DND-41 (cell line): ENCODE results near the gene NLRC3.

ENCODE experiments used
- ATAC-seq: fragments of 200-7000 bp; cut with Tn5 transposase; 3 replicates; pipeline ENCODE4 v1.9.1; 2021; ENCODE audit warnings: low read depth; ENCODE audit not compliant: insufficient read depth
- DNase-seq: peaks from one replicate; pipeline ENCODE4 v3.0.0-alpha.2; 2020
- H2AFZ ChIP-seq: 2 replicates; pipeline ENCODE4 v1.6.0; 2012; ENCODE audit warnings: low read depth, low read length
- H3K27ac ChIP-seq: 2 replicates; pipeline ENCODE4 v1.5.1; 2012; ENCODE audit warnings: low read length, inconsistent platforms
- H3K27me3 ChIP-seq: fragments of 200-600 bp; sonication (generic); 2 replicates; pipeline ENCODE4 v1.6.0; 2012; ENCODE audit warnings: low read length, mild to moderate bottlenecking, inconsistent platforms; ENCODE audit not compliant: insufficient read depth, poor library complexity
- H3K36me3 ChIP-seq: 2 replicates; pipeline ENCODE4 v1.5.1; 2012; ENCODE audit warnings: low read length, inconsistent platforms; ENCODE audit not compliant: insufficient read depth
- H3K4me1 ChIP-seq: 2 replicates; pipeline ENCODE4 v1.5.1; 2012; ENCODE audit warnings: mild to moderate bottlenecking, low read length; ENCODE audit not compliant: insufficient read depth
- H3K4me2 ChIP-seq: 2 replicates; pipeline ENCODE4 v1.6.0; 2012; ENCODE audit warnings: mild to moderate bottlenecking, moderate library complexity, low read length, inconsistent platforms; ENCODE audit not compliant: insufficient read depth
- H3K4me3 ChIP-seq, 2 experiments: fragments of 200-600 bp in 1 of 2; shearing (Covaris generic) in 1 of 2; 2 replicates each; pipeline ENCODE4 v1.5.1; 2012 to 2016; ENCODE audit warnings: inconsistent platforms in 2 of 2, low read length in 2 of 2, mild to moderate bottlenecking in 2 of 2, low read depth in 1 of 2, moderate library complexity in 1 of 2
- H3K79me2 ChIP-seq: 2 replicates; pipeline ENCODE4 v1.6.0; 2012; ENCODE audit warnings: low read length, inconsistent platforms; ENCODE audit not compliant: insufficient read depth
- H3K9ac ChIP-seq: 2 replicates; pipeline ENCODE4 v1.6.0; 2012; ENCODE audit warnings: low read depth, mild to moderate bottlenecking, inconsistent platforms, low read length, moderate library complexity
- H3K9me3 ChIP-seq: 2 replicates; pipeline ENCODE4 v1.5.1; 2012; ENCODE audit warnings: low read length, moderate library complexity, mild to moderate bottlenecking, inconsistent platforms; ENCODE audit not compliant: insufficient read depth, severe bottlenecking
- H4K20me1 ChIP-seq: 2 replicates; pipeline ENCODE4 v1.6.0; 2012; ENCODE audit warnings: low read length; ENCODE audit not compliant: insufficient read depth
- EZH2 ChIP-seq: IDR thresholded peaks from 3 replicates; pipeline ENCODE4 v1.6.1; 2012; ENCODE audit warnings: borderline replicate concordance, low read depth, mild to moderate bottlenecking, moderate library complexity, low read length, inconsistent platforms; ENCODE audit not compliant: severe bottlenecking
- TF ChIP-seq, protein P1 (sequence below): IDR thresholded peaks from 2 replicates; pipeline ENCODE4 v1.5.1; 2012; ENCODE audit warnings: borderline replicate concordance, low read length, moderate library complexity, mild to moderate bottlenecking; ENCODE audit not compliant: poor library complexity, severe bottlenecking; ENCODE audit errors: extremely low read depth

Gene NLRC3

DNA sequence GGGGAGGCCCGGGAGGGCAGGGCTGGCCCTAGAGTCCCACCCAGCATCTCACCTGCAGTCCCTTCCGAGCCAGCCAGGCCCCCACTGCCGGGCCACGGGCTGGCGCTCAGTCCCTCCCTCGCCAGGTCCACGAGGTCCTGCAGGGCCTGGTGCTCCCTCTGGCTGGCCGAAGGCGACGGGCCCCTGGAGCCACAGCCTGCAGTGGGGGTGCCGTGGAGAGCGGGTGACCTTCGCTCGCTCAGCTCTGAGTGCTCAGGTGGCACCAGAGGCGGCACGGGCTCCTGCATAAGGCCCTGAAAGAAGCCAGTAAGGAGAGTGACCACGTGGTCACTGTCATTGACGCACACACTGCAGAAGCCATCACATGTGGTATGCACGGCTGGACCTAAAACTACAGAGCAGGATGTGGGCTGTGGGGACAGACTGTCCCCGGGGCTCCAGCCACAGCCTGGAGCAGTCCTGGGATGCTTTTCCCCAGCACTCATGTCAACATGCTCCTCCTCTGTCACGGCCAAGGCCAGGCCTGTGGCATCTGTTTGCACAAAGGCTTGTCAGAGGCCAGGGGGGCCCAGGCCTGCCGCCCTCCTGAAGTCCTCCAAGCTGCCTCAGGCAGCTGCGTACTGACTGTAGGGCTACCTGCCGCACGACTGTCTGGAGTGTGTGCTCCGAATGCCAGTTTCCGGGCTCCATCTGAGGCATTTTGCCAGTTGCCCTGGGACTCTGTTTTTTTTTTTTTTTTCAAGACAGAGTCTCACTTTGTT, 19.1 kb upstream of the NLRC3 start:
- no peak overlapping the region for H2AFZ ChIP-seq
- no peaks in the 10 kb centered on the region for H3K27me3 ChIP-seq
- H3K79me2 ChIP-seq, result no peaks in the 10 kb centered on the region
- peaks cover 4% of the 10 kb centered on the region for H3K9me3 ChIP-seq
- H3K4me1 ChIP-seq, result no peaks in the 10 kb centered on the region
- H3K9ac ChIP-seq, result no peak overlapping the region
- H3K27ac ChIP-seq, result no peak overlapping the region
- ATAC-seq (no peak), DNase-seq (no peak)
- no peaks in the 10 kb centered on the region for H4K20me1 ChIP-seq
- H3K36me3 ChIP-seq, result peaks cover 36% of the 10 kb centered on the region
- no peak overlapping the region for H3K4me3 ChIP-seq
- no peak overlapping the region for H3K4me2 ChIP-seq
- TF ChIP-seq, protein P1, sequence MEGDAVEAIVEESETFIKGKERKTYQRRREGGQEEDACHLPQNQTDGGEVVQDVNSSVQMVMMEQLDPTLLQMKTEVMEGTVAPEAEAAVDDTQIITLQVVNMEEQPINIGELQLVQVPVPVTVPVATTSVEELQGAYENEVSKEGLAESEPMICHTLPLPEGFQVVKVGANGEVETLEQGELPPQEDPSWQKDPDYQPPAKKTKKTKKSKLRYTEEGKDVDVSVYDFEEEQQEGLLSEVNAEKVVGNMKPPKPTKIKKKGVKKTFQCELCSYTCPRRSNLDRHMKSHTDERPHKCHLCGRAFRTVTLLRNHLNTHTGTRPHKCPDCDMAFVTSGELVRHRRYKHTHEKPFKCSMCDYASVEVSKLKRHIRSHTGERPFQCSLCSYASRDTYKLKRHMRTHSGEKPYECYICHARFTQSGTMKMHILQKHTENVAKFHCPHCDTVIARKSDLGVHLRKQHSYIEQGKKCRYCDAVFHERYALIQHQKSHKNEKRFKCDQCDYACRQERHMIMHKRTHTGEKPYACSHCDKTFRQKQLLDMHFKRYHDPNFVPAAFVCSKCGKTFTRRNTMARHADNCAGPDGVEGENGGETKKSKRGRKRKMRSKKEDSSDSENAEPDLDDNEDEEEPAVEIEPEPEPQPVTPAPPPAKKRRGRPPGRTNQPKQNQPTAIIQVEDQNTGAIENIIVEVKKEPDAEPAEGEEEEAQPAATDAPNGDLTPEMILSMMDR, result no peak
- TF ChIP-seq EZH2, result no peak

DNA sequence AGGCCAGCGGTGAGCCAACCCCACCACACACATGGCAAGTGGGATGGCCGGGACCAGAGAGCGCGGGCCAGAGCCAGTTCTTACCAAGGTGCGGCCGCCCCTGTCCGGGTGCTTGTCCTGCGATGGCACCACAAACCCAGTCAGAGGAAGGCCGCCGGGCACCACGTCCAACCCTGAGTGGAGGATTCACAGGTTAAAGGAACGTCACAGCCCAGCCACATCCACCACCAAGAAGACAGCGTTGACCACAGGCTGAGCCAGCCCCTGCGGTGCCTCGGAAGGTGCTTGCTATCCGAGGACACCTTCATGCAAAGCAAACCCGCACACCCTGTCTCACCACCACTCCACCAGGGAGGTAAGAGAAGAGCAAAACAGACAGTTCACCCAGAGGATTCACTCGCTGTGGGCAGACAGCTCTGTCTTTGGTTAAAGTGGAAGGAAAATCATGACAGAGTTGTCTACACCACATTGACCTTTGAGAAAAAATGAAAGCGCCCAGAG, 18.4 kb upstream of the NLRC3 start:
- peaks cover 36% of the 10 kb centered on the region for H3K36me3 ChIP-seq
- H3K4me1 ChIP-seq, result no peaks in the 10 kb centered on the region
- DNase-seq (no peak), ATAC-seq (no peak)
- no peak overlapping the region for H3K4me2 ChIP-seq
- TF ChIP-seq, protein P1, result no peak
- no peak for TF ChIP-seq EZH2
- H3K27me3 ChIP-seq, result no peaks in the 10 kb centered on the region
- no peak overlapping the region for H3K9ac ChIP-seq
- H2AFZ ChIP-seq, result no peak overlapping the region
- H3K4me3 ChIP-seq, result no peak overlapping the region
- no peaks in the 10 kb centered on the region for H3K79me2 ChIP-seq
- H3K9me3 ChIP-seq, result peaks cover 4% of the 10 kb centered on the region
- H3K27ac ChIP-seq, result no peak overlapping the region
- no peaks in the 10 kb centered on the region for H4K20me1 ChIP-seq

DNA sequence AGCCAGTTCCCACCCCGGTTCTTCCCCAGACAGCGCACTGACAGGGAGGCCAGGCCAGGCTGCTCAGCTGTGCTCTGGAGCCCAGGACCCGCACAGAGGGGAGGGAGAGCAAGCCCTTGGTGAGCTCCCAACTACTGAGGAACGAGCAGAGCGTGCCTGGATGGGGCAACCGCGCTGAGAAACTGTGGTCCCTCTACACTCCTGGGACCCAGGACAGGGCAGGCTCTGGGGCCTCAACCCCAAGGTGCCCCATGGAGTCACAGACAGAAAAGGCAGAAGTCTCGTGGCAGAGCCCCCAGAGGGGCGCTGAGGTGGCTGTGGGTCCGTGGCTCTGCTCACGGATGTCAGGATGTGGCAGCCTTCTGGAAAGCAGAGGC, 17.9 kb upstream of the NLRC3 start:
- ATAC-seq (no peak), DNase-seq (no peak)
- no peaks in the 10 kb centered on the region for H3K79me2 ChIP-seq
- TF ChIP-seq, protein P1, result no peak
- TF ChIP-seq EZH2, result no peak
- H3K27me3 ChIP-seq, result no peaks in the 10 kb centered on the region
- no peak overlapping the region for H2AFZ ChIP-seq
- H3K4me2 ChIP-seq, result no peak overlapping the region
- H3K36me3 ChIP-seq, result peaks cover 34% of the 10 kb centered on the region
- no peaks in the 10 kb centered on the region for H3K4me1 ChIP-seq
- H3K4me3 ChIP-seq, result no peak overlapping the region
- no peaks in the 10 kb centered on the region for H4K20me1 ChIP-seq
- no peak overlapping the region for H3K9ac ChIP-seq
- H3K27ac ChIP-seq, result no peak overlapping the region
- H3K9me3 ChIP-seq, result peaks cover 3% of the 10 kb centered on the region
